Osteocyte (in vitro differentiated cells): ENCODE measurements around the gene IL17RE. TPM values are rescaled to one million over a fixed set of nuclear protein-coding genes. Genes with fewer than 3 reads are reported as not detected.

ENCODE experiments used
- DNase-seq: peaks from one replicate; pipeline ENCODE4 v3.0.0; 2021; ENCODE audit warnings: mixed read lengths; ENCODE audit not compliant: unreplicated experiment; ENCODE audit errors: extremely low spot score
- H3K27ac Mint-ChIP-seq: one replicate; pipeline ENCODE4 v1.8.0; 2021; ENCODE audit warnings: mild to moderate bottlenecking, mixed read lengths; ENCODE audit not compliant: unreplicated experiment
- H3K27me3 Mint-ChIP-seq: one replicate; pipeline ENCODE4 v1.8.0; 2021; ENCODE audit warnings: mixed read lengths; ENCODE audit not compliant: unreplicated experiment
- H3K36me3 Mint-ChIP-seq: one replicate; pipeline ENCODE4 v1.8.0; 2021; ENCODE audit warnings: mixed read lengths; ENCODE audit not compliant: unreplicated experiment
- H3K4me1 Mint-ChIP-seq: one replicate; pipeline ENCODE4 v1.8.0; 2021; ENCODE audit warnings: mixed read lengths; ENCODE audit not compliant: unreplicated experiment
- H3K4me3 Mint-ChIP-seq: one replicate; pipeline ENCODE4 v1.8.0; 2021; ENCODE audit warnings: mild to moderate bottlenecking, moderate library complexity, mixed read lengths; ENCODE audit not compliant: unreplicated experiment
- H3K9me3 Mint-ChIP-seq: one replicate; pipeline ENCODE4 v1.8.0; 2021; ENCODE audit warnings: mixed read lengths; ENCODE audit not compliant: unreplicated experiment
- CTCF ChIP-seq: fragments of 200-600 bp; sonication (generic); IDR thresholded peaks from 2 replicates; pipeline ENCODE4 v1.5.0; 2021; ENCODE audit warnings: antibody characterized with exemption, mild to moderate bottlenecking, moderate library complexity
- total RNA-seq: library from RNA; stranded (reverse); gene quantifications from 2 replicates; pipeline ENCODE4 v1.2.1, GENCODE V29; 2021

Gene IL17RE
- total RNA-seq, 1 donor from 2014 or later, result 1.4 TPM

GRCh38 chr3:9915254-9916141 is 12.8 kb downstream of the IL17RE start:
- Mint-ChIP-seq H3K27me3 (no peaks in the 10 kb centered on the region), H3K4me3 (peak overlapping the region; percentile 75), H3K27ac (peak overlapping the region; percentile 89), H3K36me3 (no peaks in the 10 kb centered on the region), H3K9me3 (no peaks in the 10 kb centered on the region), H3K4me1 (peaks cover 56% of the 10 kb centered on the region)
- DNase-seq, result peak; percentile 89
- peak; percentile 60 for TF ChIP-seq CTCF

GRCh38 chr3:9916346-9916733 is 13.7 kb downstream of the IL17RE start:
- no peak for TF ChIP-seq CTCF
- Mint-ChIP-seq H3K4me3 (peak overlapping the region; percentile 75), H3K27ac (peak overlapping the region; percentile 89), H3K9me3 (no peaks in the 10 kb centered on the region), H3K27me3 (no peaks in the 10 kb centered on the region), H3K4me1 (peaks cover 53% of the 10 kb centered on the region), H3K36me3 (no peaks in the 10 kb centered on the region)
- no peak for DNase-seq

- TF ChIP-seq CTCF, result no peak
- H3K27ac Mint-ChIP-seq, result peak within 1 kb of the TSS; percentile 89
- peak; percentile 89 for DNase-seq
- peak within 1 kb of the TSS; percentile 75 for H3K4me3 Mint-ChIP-seq
- H3K36me3 Mint-ChIP-seq, result no peaks in the 10 kb centered on the region
- no peaks in the 10 kb centered on the region for H3K27me3 Mint-ChIP-seq
- no peaks in the 10 kb centered on the region for H3K9me3 Mint-ChIP-seq
- H3K4me1 Mint-ChIP-seq, result peaks cover 47% of the 10 kb centered on the region
These were observed 14.4 kb downstream of the IL17RE start, which contains the start of gene IL17RC for GRCh38 chr3:9916734-9917680. IL17RC (plus strand) TSS chr3:9917098; CDS start chr3:9917316, 218 bp downstream.

DNA sequence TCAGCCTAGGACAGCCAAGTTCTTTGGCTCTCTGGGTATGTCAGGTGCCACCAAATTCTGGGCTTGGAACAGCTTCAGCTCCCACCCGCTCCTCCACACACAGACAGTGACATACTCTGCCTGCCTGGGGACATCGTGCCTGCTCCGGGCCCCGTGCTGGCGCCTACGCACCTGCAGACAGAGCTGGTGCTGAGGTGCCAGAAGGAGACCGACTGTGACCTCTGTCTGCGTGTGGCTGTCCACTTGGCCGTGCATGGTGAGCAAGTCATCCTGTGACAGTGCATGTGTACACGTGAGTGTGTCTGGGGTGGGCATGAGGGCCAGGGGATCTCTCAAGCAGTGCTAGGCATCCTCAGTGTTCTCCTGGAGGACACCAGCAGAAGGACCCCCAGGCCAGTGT is 15.2 kb downstream of the IL17RE start:
- H3K27me3 Mint-ChIP-seq, result no peaks in the 10 kb centered on the region
- no peak overlapping the region for H3K4me3 Mint-ChIP-seq
- peak overlapping the region; percentile 89 for H3K27ac Mint-ChIP-seq
- TF ChIP-seq CTCF, result no peak
- DNase-seq, result no peak
- peaks cover 42% of the 10 kb centered on the region for H3K4me1 Mint-ChIP-seq
- no peaks in the 10 kb centered on the region for H3K9me3 Mint-ChIP-seq
- no peaks in the 10 kb centered on the region for H3K36me3 Mint-ChIP-seq
